Endodermal cell (in vitro differentiated cells): ENCODE results near the gene FKBP6. TPM values are rescaled to one million over a fixed set of nuclear protein-coding genes. Genes with fewer than 3 reads are reported as not detected.
"Not testable (repeated sequence)": the region's sequence is repeated elsewhere in the genome, so short reads cannot be mapped to it uniquely, and the experiment has no call there.

ENCODE experiments used
- DNase-seq: peaks from one replicate; pipeline ENCODE4 v3.0.0-alpha.2; 2017
- H3K27ac ChIP-seq: 2 replicates; pipeline ENCODE4 v1.5.1; 2013; ENCODE audit warnings: mild to moderate bottlenecking, low read depth, low read length, moderate library complexity
- H3K27me3 ChIP-seq: 2 replicates; pipeline ENCODE4 v1.6.1; 2013; ENCODE audit warnings: mild to moderate bottlenecking, low read length, moderate library complexity; ENCODE audit not compliant: insufficient read depth, control insufficient read depth, poor library complexity, severe bottlenecking
- H3K36me3 ChIP-seq: 2 replicates; pipeline ENCODE4 v1.7.0; 2013; ENCODE audit warnings: mild to moderate bottlenecking, low read length, moderate library complexity; ENCODE audit not compliant: control insufficient read depth, insufficient read depth
- H3K4me1 ChIP-seq: one replicate; pipeline ENCODE4 v1.7.0; 2013; ENCODE audit warnings: low read length; ENCODE audit not compliant: control insufficient read depth, insufficient read depth
- H3K4me3 ChIP-seq: 2 replicates; pipeline ENCODE4 v1.5.1; 2013; ENCODE audit warnings: mild to moderate bottlenecking, low read length, moderate library complexity
- H3K9ac ChIP-seq: 2 replicates; pipeline ENCODE4 v1.6.1; 2013; ENCODE audit warnings: mild to moderate bottlenecking, low read length, moderate library complexity; ENCODE audit not compliant: poor library complexity, severe bottlenecking; ENCODE audit errors: extremely low read depth
- H3K9me3 ChIP-seq: 2 replicates; pipeline ENCODE4 v1.6.1; 2013; ENCODE audit warnings: mild to moderate bottlenecking, low read length, moderate library complexity; ENCODE audit not compliant: control insufficient read depth
- H3K27ac Mint-ChIP-seq: 2 replicates; pipeline ENCODE4 v1.8.0; 2020; ENCODE audit warnings: mixed read lengths
- H3K27me3 Mint-ChIP-seq: 2 replicates; pipeline ENCODE4 v1.8.0; 2021; ENCODE audit warnings: mild to moderate bottlenecking, mixed read lengths; ENCODE audit not compliant: insufficient read depth
- H3K36me3 Mint-ChIP-seq: 2 replicates; pipeline ENCODE4 v1.8.0; 2020; ENCODE audit warnings: low read depth, mixed read lengths
- H3K4me1 Mint-ChIP-seq: 2 replicates; pipeline ENCODE4 v1.8.0; 2020; ENCODE audit warnings: mixed read lengths
- H3K4me3 Mint-ChIP-seq: 2 replicates; pipeline ENCODE4 v1.8.0; 2020; ENCODE audit warnings: mild to moderate bottlenecking, moderate library complexity, mixed read lengths
- H3K9me3 Mint-ChIP-seq: 2 replicates; pipeline ENCODE4 v1.8.0; 2020; ENCODE audit warnings: mild to moderate bottlenecking, mixed read lengths
- WGBS, 2 experiments: methylation state at CpG; one replicate each; pipeline versions ENCODE4 v1.1.5 to v1.1.7; 2013; ENCODE audit warnings: missing lambda C conversion rate in 2 of 2, mixed read lengths in 1 of 2; ENCODE audit not compliant: insufficient coverage in 1 of 2, insufficient read length in 1 of 2; 5-methylcytosine and 5-hydroxymethylcytosine counted together
- long read RNA-seq, 4 experiments: library from polyadenylated mRNA in 2 of 4; library from RNA in 1 of 4; library from capped mRNA in 1 of 4; stranded (forward) in 3 of 4; unstranded in 1 of 4; transcript quantifications; one replicate each; pipeline ENCODE4 v2.0.0, GENCODE V29; 2020 to 2021; ENCODE audit warnings: inconsistent platforms in 1 of 4
- polyA plus RNA-seq, 2 experiments: library from polyadenylated mRNA; stranded (reverse); fragments of 50-300 nt; gene quantifications; one replicate each; pipeline ENCODE4 v1.2.3, GENCODE V29; 2013
- total RNA-seq, 2 donors: library from RNA; stranded (reverse); fragmentation: NEBNext Ultra II Directional in 1 of 2; extraction: Animal tissue kit (Norgen Biotek cat#: 25700) in 1 of 2; gene quantifications; 2 replicates in 1 of 2; 3 replicates in 1 of 2; pipeline ENCODE4 v1.2.1, GENCODE V29; 2021
- TF ChIP-seq, protein P1 (sequence below): fragments of 200-600 bp; sonication (generic); conservative IDR thresholded peaks from 2 replicates; pipeline ENCODE4 v1.5.0; 2021; ENCODE audit warnings: antibody characterized with exemption, mild to moderate bottlenecking

The FKBP6 gene, protein sequence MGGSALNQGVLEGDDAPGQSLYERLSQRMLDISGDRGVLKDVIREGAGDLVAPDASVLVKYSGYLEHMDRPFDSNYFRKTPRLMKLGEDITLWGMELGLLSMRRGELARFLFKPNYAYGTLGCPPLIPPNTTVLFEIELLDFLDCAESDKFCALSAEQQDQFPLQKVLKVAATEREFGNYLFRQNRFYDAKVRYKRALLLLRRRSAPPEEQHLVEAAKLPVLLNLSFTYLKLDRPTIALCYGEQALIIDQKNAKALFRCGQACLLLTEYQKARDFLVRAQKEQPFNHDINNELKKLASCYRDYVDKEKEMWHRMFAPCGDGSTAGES
- total RNA-seq: not detected
- not detected for polyA plus RNA-seq (2013, experiment 1 of 2)
- polyA plus RNA-seq (2013, experiment 2 of 2): not detected
- long read RNA-seq, experiment 1: 0 reads
- long read RNA-seq, experiment 2: 0 reads
- long read RNA-seq, experiment 3: 0 reads
- long read RNA-seq, experiment 4: 0 reads

DNA sequence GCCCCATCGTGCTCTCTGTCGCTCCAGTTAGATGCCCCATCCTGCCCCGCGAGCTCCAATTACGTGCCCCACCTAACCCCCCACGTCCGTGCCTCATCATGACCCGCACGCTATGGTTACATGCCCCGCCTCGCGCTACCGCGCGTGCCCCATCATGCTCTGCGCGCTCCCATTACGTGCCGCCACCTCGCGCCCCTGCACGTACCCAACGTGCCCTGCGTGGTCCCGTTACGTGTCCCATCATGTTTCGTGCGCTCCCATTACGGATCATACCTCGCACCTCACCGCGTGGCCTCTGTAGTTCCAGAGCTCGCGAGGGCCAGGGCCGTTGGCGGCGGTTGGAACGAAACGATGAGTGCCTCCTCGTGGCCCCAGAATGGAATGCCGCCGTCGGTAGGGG lies at the start of gene FKBP6, which contains the start of gene TRIM50:
Gene FKBP6, plus strand, starts transcription at position 240 of the 400 bp plus-strand sequence. CDS start 268 bp downstream, outside the sequence.
Gene TRIM50, minus strand, starts transcription at position 161 of the 400 bp plus-strand sequence. CDS start 3,295 bp downstream, outside the sequence.
- 96% methylated on average over 23 to 43 of the region's 43 CpGs for WGBS, 2 experiments
- not testable (repeated sequence) for H3K36me3 Mint-ChIP-seq, H3K27me3 ChIP-seq

DNA sequence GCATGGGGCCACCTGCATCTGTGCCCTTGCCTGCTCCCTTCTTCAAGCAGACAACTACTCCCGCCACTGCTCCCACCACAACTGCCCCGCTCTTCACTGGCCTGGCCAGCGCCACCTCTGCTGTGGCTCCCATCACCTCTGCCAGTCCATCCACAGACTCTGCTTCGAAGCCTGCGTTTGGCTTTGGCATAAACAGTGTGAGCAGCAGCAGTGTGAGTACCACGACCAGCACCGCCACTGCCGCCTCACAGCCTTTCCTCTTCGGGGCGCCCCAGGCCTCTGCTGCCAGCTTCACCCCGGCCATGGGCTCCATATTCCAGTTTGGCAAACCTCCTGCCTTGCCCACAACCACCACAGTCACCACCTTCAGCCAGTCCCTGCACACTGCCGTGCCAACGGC lies 30.7 kb upstream of the FKBP6 start:
- not testable (repeated sequence) for H3K9me3 Mint-ChIP-seq, H3K4me3 Mint-ChIP-seq, H3K27me3 Mint-ChIP-seq, H3K36me3 Mint-ChIP-seq, H3K27ac Mint-ChIP-seq, H3K4me1 ChIP-seq, H3K36me3 ChIP-seq, H3K4me3 ChIP-seq, DNase-seq, H3K9ac ChIP-seq, H3K27me3 ChIP-seq, H3K4me1 Mint-ChIP-seq, H3K27ac ChIP-seq, H3K9me3 ChIP-seq
- no CpG with 5 or more reads among the region's 13 CpGs for WGBS, 2 experiments

More for the DNA sequence above, at the start of gene FKBP6, which contains the start of gene TRIM50:
- H3K4me1 Mint-ChIP-seq, H3K9me3 Mint-ChIP-seq, H3K9ac ChIP-seq, H3K4me3 Mint-ChIP-seq, H3K4me1 ChIP-seq, H3K27ac ChIP-seq, DNase-seq, H3K27ac Mint-ChIP-seq, H3K4me3 ChIP-seq, H3K27me3 Mint-ChIP-seq, H3K9me3 ChIP-seq, H3K36me3 ChIP-seq: not testable (repeated sequence)

DNA sequence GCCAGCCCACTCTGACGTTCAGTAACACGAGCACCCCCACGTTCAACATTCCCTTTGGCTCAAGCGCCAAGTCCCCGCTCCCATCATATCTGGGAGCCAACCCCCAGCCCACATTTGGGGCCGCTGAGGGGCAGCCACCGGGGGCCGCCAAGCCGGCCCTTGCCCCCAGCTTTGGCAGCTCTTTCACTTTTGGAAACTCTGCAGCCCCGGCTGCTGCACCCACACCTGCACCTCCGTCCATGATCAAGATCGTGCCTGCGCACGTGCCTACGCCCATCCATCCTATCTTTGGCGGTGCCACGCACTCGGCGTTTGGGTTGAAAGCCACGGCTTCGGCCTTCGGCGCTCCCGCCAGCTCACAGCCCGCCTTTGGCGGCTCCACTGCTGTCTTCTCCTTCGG lies 30.3 kb upstream of the FKBP6 start:
- not testable (repeated sequence) for H3K4me3 Mint-ChIP-seq

DNA sequence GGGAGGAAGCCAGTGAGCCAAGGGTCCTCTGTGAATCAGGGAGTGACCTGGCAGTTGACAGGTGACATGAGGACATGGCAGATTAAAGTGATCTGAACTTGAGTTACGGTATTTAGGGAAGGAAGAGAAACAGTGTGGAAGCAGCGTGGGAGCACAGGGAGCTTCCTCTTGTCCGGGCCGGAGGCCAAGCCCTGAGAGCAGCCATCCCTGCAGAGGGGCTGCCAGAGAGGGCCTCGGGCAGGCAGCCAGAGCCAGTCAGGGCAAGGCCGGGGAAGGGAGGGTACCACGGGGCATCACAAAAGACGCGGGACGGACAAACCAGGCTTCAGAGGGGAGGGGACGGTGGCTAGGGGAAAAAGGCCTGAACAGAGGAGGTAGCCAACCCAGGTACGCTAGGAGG lies 28.1 kb upstream of the FKBP6 start:
- not testable (repeated sequence) for H3K27me3 Mint-ChIP-seq, H3K9me3 Mint-ChIP-seq, H3K36me3 Mint-ChIP-seq, H3K36me3 ChIP-seq, H3K27me3 ChIP-seq, H3K4me1 ChIP-seq, H3K4me3 ChIP-seq, H3K9ac ChIP-seq, H3K27ac Mint-ChIP-seq, H3K27ac ChIP-seq, H3K9me3 ChIP-seq, H3K4me3 Mint-ChIP-seq, H3K4me1 Mint-ChIP-seq
- WGBS, 2 experiments: 94 to 97% methylated on average over 5 to 7 of the region's 12 CpGs
- peak; percentile 22 for DNase-seq

More for the DNA sequence above, 30.3 kb upstream of the FKBP6 start:
- H3K9me3 ChIP-seq, H3K9ac ChIP-seq, H3K9me3 Mint-ChIP-seq, H3K27ac ChIP-seq, H3K36me3 ChIP-seq, H3K27me3 ChIP-seq, H3K36me3 Mint-ChIP-seq, H3K27me3 Mint-ChIP-seq, H3K4me3 ChIP-seq, H3K4me1 Mint-ChIP-seq, H3K4me1 ChIP-seq, H3K27ac Mint-ChIP-seq: not testable (repeated sequence)
- DNase-seq: peak; percentile 4
- 96% methylated on average over 7 of the region's 27 CpGs; no CpG with 5 or more reads in 1 of the 2 experiments for WGBS, 2 experiments

DNA sequence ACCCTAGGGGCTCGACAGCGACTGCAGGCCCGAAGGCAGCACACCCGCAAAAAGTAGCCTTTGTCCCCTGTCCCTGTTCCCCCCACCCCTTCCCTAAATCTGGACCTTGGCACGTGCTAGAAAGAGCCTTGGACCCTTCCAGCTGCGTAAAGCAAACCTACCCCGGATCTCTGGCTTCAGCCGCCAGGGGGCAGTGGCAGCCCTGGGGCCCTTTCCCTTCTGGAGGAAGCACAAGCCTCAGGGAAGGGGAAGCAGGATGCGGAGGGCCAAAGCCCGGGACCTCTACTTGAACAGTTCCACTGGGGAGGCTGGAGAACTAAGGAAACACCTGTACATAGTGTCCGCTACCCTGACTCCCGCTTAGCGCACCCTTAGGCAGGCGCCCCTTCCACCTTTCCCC lies 26.9 kb upstream of the FKBP6 start:
- not testable (repeated sequence) for H3K27me3 Mint-ChIP-seq, DNase-seq, H3K36me3 ChIP-seq, H3K9me3 ChIP-seq, H3K9me3 Mint-ChIP-seq, H3K36me3 Mint-ChIP-seq, H3K4me3 ChIP-seq, H3K9ac ChIP-seq, H3K27me3 ChIP-seq, H3K4me3 Mint-ChIP-seq, H3K4me1 ChIP-seq, H3K4me1 Mint-ChIP-seq, H3K27ac ChIP-seq, H3K27ac Mint-ChIP-seq
- TF ChIP-seq, protein P1, sequence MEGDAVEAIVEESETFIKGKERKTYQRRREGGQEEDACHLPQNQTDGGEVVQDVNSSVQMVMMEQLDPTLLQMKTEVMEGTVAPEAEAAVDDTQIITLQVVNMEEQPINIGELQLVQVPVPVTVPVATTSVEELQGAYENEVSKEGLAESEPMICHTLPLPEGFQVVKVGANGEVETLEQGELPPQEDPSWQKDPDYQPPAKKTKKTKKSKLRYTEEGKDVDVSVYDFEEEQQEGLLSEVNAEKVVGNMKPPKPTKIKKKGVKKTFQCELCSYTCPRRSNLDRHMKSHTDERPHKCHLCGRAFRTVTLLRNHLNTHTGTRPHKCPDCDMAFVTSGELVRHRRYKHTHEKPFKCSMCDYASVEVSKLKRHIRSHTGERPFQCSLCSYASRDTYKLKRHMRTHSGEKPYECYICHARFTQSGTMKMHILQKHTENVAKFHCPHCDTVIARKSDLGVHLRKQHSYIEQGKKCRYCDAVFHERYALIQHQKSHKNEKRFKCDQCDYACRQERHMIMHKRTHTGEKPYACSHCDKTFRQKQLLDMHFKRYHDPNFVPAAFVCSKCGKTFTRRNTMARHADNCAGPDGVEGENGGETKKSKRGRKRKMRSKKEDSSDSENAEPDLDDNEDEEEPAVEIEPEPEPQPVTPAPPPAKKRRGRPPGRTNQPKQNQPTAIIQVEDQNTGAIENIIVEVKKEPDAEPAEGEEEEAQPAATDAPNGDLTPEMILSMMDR: peak; percentile 45
- WGBS, 2 experiments: 93% methylated on average over 6 of the region's 14 CpGs; no CpG with 5 or more reads in 1 of the 2 experiments

DNA sequence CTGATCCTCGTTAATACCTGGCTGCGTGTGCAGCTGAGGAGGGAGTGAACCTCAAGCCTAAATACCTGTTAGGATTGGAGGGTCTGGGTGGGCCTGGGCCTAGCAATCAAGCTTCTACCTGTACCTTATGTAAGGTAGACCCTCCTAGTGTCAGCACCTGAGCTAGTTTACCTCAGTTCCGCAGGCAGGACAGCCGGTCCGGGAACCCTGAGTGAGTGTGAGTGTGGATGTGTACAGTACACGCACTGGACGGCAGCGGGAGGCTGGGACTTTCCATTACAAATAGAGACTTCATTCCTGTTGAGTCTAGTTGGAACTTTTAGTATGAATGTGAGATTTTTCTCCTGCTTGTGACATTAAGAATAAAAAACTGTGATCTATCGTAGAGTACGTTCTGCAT lies 25.1 kb upstream of the FKBP6 start:
- H3K27me3 Mint-ChIP-seq, H3K4me1 ChIP-seq, H3K27ac ChIP-seq, H3K4me3 ChIP-seq, DNase-seq, H3K9ac ChIP-seq, H3K9me3 Mint-ChIP-seq, H3K27me3 ChIP-seq, H3K4me1 Mint-ChIP-seq, H3K4me3 Mint-ChIP-seq, H3K27ac Mint-ChIP-seq, H3K9me3 ChIP-seq: not testable (repeated sequence)
- peaks cover 17% of the 10 kb centered on the region for H3K36me3 ChIP-seq
- 80 to 93% methylated on average over 3 to 8 of the region's 10 CpGs for WGBS, 2 experiments
- H3K36me3 Mint-ChIP-seq: peaks cover 23% of the 10 kb centered on the region
